Measurements from ENCODE around the gene SNTG2. TPM values are rescaled to one million over a fixed set of nuclear protein-coding genes. Genes with fewer than 3 reads are reported as not detected.

Gene SNTG2
- total and polyA plus RNA-seq, 7 donors, result 0.26 to 1.7 (median 0.73) TPM; not detected in 2

DNA sequence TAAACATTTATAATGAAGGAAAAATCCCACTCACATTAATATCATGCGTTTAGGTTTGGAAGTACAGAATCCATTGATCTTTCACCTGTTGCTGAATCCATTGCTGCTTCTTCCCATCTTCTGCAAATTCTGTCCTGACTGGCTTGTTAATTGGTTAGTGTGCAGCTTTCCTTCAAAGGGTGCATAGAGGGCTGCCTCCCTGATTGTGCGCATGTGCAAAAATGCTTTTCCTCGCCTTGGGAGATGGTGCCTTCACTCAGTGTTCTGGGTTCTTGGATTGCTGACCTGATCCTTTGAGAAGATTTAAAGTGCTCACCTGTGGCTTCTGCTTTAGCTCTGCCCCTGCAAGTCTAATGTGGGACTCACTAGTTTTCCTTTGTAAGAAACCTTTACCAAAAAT is 231.2 kb downstream of the SNTG2 start:
- Histone ChIP-seq H3K4me3 (no peak overlapping the region), H3K36me3 (ENCODE audit: insufficient read depth in 1 of 2, low read depth in 1 of 2) (no peaks in the 10 kb centered on the region), H3K27ac (no peak overlapping the region), H3K9me3 (no peaks in the 10 kb centered on the region), H3K4me1 (no peaks in the 10 kb centered on the region), H3K27me3 (ENCODE audit: insufficient read depth in 3 of 3, low read length in 2 of 3) (no peaks in the 10 kb centered on the region)
- DNase-seq (no peak), ATAC-seq (no peak)
- TF ChIP-seq, protein P1, sequence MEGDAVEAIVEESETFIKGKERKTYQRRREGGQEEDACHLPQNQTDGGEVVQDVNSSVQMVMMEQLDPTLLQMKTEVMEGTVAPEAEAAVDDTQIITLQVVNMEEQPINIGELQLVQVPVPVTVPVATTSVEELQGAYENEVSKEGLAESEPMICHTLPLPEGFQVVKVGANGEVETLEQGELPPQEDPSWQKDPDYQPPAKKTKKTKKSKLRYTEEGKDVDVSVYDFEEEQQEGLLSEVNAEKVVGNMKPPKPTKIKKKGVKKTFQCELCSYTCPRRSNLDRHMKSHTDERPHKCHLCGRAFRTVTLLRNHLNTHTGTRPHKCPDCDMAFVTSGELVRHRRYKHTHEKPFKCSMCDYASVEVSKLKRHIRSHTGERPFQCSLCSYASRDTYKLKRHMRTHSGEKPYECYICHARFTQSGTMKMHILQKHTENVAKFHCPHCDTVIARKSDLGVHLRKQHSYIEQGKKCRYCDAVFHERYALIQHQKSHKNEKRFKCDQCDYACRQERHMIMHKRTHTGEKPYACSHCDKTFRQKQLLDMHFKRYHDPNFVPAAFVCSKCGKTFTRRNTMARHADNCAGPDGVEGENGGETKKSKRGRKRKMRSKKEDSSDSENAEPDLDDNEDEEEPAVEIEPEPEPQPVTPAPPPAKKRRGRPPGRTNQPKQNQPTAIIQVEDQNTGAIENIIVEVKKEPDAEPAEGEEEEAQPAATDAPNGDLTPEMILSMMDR (IDR thresholded peaks at IDR 0.05), result no peak
- intact Hi-C loops (cut with DNase I), result no loop called here
- 89 to 92% (median 91%) methylated on average over 3 of the region's 3 CpGs for WGBS, 3 donors

DNA sequence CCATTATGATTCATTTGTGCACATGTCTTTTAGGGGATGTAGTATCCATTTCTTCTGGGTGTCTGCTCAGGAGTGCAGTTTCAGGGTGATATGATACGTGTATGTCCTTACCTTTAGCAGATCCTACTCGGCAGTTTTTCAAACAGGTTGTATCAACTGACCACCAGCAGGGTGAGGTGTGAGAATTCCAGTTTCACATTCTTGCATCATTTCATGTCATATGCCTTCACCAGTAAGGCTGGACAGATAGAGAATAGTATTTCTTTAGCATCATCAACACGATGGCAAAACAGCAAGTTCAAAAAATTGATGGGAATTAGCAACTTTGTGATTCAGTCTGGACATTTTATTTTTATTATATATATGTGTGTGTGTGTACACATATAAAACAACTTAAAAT is 232.7 kb downstream of the SNTG2 start:
- Histone ChIP-seq H3K27ac (no peak overlapping the region), H3K9me3 (no peaks in the 10 kb centered on the region), H3K36me3 (ENCODE audit: insufficient read depth in 1 of 2, low read depth in 1 of 2) (no peaks in the 10 kb centered on the region), H3K4me1 (no peaks in the 10 kb centered on the region), H3K27me3 (ENCODE audit: insufficient read depth in 3 of 3, low read length in 2 of 3) (no peaks in the 10 kb centered on the region), H3K4me3 (no peak overlapping the region)
- DNase-seq (no peak), ATAC-seq (no peak)
- intact Hi-C loops (cut with DNase I), result no loop called here
- TF ChIP-seq, protein P1 (IDR thresholded peaks at IDR 0.05), result no peak
- WGBS, 3 donors, result 88 to 93% (median 90%) methylated on average over 3 of the region's 3 CpGs

DNA sequence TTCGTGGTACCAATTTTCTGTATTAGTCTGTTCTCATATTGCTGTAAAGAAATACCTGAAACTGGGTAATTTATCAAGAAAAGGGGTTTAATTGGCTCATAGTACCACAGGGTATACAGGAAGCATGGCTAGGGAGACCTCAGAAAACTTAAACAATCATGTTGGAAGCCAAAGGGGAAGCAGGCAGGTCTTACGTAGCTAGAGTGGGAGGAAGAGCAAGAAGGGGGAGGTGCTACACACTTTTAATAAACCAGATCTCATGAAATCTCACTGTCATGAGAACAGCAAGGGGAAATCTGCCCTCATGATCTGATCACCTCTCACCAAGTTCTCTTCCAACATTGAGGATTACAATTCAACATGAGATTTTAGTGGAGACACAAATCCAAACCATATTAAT is 235.8 kb downstream of the SNTG2 start:
- no peak for DNase-seq
- intact Hi-C loops (cut with DNase I), result no loop called here
- WGBS, 3 donors, result 62 to 77% (median 64%) methylated on average over 2 of the region's 2 CpGs

DNA sequence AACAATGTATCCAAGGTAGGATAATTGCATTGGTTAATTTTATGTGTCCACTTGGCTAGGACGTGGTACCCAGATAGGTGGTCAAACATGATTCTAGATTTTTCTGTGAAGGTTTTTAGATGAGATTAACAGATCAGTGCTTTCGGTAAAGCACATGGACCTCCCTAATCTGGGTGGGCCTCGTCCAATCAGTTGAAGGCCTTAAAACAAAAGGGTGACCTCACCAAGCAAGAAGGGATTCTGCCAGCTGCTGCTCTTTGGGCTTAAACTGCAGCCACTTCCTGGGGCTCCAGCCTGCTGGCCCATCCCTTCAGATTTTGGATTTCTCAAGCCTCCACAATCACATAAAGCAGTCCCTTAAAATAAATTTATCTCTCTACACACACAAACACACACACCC is 236.5 kb downstream of the SNTG2 start:
- intact Hi-C loops (cut with DNase I), result no loop called here
- DNase-seq, result no peak
- no peaks in the 10 kb centered on the region for H3K9me3 ChIP-seq
- no peak overlapping the region for H3K4me3 ChIP-seq
- no peaks in the 10 kb centered on the region for H3K4me1 ChIP-seq
- H3K27me3 ChIP-seq (ENCODE audit: insufficient read depth in 3 of 3, low read length in 2 of 3), result no peaks in the 10 kb centered on the region
- no peaks in the 10 kb centered on the region for H3K36me3 ChIP-seq (ENCODE audit: insufficient read depth in 1 of 2, low read depth in 1 of 2)
- TF ChIP-seq, protein P1 (IDR thresholded peaks at IDR 0.05), result no peak
- WGBS, 3 donors, result 78 to 87% (median 85%) methylated on average over 3 of the region's 3 CpGs
- no peak for ATAC-seq
- H3K27ac ChIP-seq, result no peak overlapping the region

More for the DNA sequence above, 235.8 kb downstream of the SNTG2 start:
- H3K9me3 ChIP-seq, result no peaks in the 10 kb centered on the region
- no peaks in the 10 kb centered on the region for H3K4me1 ChIP-seq
- TF ChIP-seq, protein P1 (IDR thresholded peaks at IDR 0.05), result no peak
- H3K36me3 ChIP-seq (ENCODE audit: insufficient read depth in 1 of 2, low read depth in 1 of 2), result no peaks in the 10 kb centered on the region
- no peak overlapping the region for H3K4me3 ChIP-seq
- no peaks in the 10 kb centered on the region for H3K27me3 ChIP-seq (ENCODE audit: insufficient read depth in 3 of 3, low read length in 2 of 3)
- no peak for ATAC-seq
- H3K27ac ChIP-seq, result no peak overlapping the region

DNA sequence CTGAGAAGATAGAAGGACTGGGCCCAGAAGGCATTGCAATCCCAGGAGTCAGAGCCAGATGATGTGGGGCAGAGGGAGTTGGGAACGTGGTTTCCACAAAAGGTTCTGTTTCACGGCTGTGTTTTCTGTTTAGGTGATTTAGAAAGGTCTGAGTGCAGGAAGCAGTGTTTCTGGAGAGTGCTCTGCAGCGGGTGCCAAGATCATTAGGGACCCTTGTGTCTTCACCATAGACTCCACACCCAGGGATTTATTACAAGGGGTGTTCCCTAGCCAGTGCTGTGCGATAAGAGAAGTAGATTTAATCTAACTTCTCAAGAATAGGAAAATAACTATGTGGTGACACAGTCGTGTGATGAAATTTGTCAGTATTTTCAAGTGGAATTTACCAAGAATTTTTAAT is 241.5 kb downstream of the SNTG2 start:
- DNase-seq, result no peak
- H3K4me1 ChIP-seq, result no peaks in the 10 kb centered on the region
- WGBS, 3 donors, result 58 to 60% (median 59%) methylated on average over 5 of the region's 5 CpGs
- no peaks in the 10 kb centered on the region for H3K27me3 ChIP-seq (ENCODE audit: insufficient read depth in 3 of 3, low read length in 2 of 3)
- H3K27ac ChIP-seq, result no peak overlapping the region
- intact Hi-C loops (cut with DNase I), result no loop called here
- H3K36me3 ChIP-seq (ENCODE audit: insufficient read depth in 1 of 2, low read depth in 1 of 2), result no peaks in the 10 kb centered on the region
- no peak overlapping the region for H3K4me3 ChIP-seq
- peaks cover 6% of the 10 kb centered on the region for H3K9me3 ChIP-seq
- no peak for ATAC-seq
- TF ChIP-seq, protein P1 (IDR thresholded peaks at IDR 0.05), result no peak
